Naive thymus-derived CD4-positive, alpha-beta T cell (primary cell): ENCODE measurements around the gene DSCAM. TPM values are rescaled to one million over a fixed set of nuclear protein-coding genes. Genes with fewer than 3 reads are reported as not detected.

ENCODE experiments used
- ATAC-seq: fragments of 150-1000 bp; cut with Tn5 transposase; 2 replicates; pipeline ENCODE4 v1.10.0; 2021; ENCODE audit warnings: mild to moderate bottlenecking, moderate library complexity
- CTCF ChIA-PET: fragments of 350-600 bp; sonication (Branson Sonifier 250); formaldehyde crosslinking; loops from one replicate; lab custom pipeline; 2021; ENCODE audit warnings: antibody characterized with exemption; lab: Charles Lee
- POLR2A ChIA-PET: fragments of 350-600 bp; sonication (Branson Sonifier 250); formaldehyde crosslinking; loops from one replicate; lab custom pipeline; 2021; ENCODE audit warnings: antibody characterized with exemption, inconsistent platforms; lab: Charles Lee
- DNase-seq, 9 donors: peaks; one replicate each; pipeline versions ENCODE4 v3.0.0 to v3.0.0-alpha.2; 2020 to 2022; ENCODE audit warnings: mixed read lengths in 1 of 9
- H3K27ac ChIP-seq: one replicate; pipeline ENCODE4 v1.7.0; 2013; ENCODE audit warnings: mild to moderate bottlenecking, low read depth, low read length, moderate library complexity
- H3K27me3 ChIP-seq, 2 donors: one replicate each; pipeline ENCODE4 v1.7.0; 2013; ENCODE audit warnings: low read length in 2 of 2, mild to moderate bottlenecking in 2 of 2, moderate library complexity in 2 of 2; ENCODE audit not compliant: control insufficient read depth in 2 of 2, insufficient read depth in 2 of 2
- H3K36me3 ChIP-seq, 3 experiments: 1 replicate in 2 of 3; 2 replicates in 1 of 3; pipeline ENCODE4 v1.7.0; 2013; ENCODE audit warnings: low read length in 3 of 3, mild to moderate bottlenecking in 3 of 3, moderate library complexity in 1 of 3; ENCODE audit not compliant: insufficient read depth in 3 of 3, control insufficient read depth in 2 of 3
- H3K4me1 ChIP-seq, 2 donors: one replicate each; pipeline ENCODE4 v1.7.0; 2013; ENCODE audit warnings: low read length in 2 of 2, mild to moderate bottlenecking in 2 of 2, moderate library complexity in 1 of 2; ENCODE audit not compliant: control insufficient read depth in 2 of 2, insufficient read depth in 2 of 2
- H3K4me3 ChIP-seq: 2 replicates; pipeline ENCODE4 v1.7.0; 2013; ENCODE audit warnings: mild to moderate bottlenecking, low read length
- H3K9me3 ChIP-seq, 3 experiments: 1 replicate in 2 of 3; 2 replicates in 1 of 3; pipeline ENCODE4 v1.7.0; 2013; ENCODE audit warnings: low read length in 3 of 3; ENCODE audit not compliant: control insufficient read depth in 2 of 3
- H3K27ac Mint-ChIP-seq, 9 donors: one replicate each; pipeline ENCODE4 v1.8.0; 2020 to 2022; ENCODE audit warnings: mixed read lengths in 9 of 9, mild to moderate bottlenecking in 8 of 9, moderate library complexity in 5 of 9, inconsistent platforms in 2 of 9
- H3K27me3 Mint-ChIP-seq, 5 donors: one replicate each; pipeline ENCODE4 v1.8.0; 2021 to 2022; ENCODE audit warnings: mixed read lengths in 5 of 5, mild to moderate bottlenecking in 1 of 5
- H3K36me3 Mint-ChIP-seq, 5 donors: one replicate each; pipeline ENCODE4 v1.8.0; 2020 to 2022; ENCODE audit warnings: mixed read lengths in 5 of 5, mild to moderate bottlenecking in 3 of 5, inconsistent platforms in 1 of 5
- H3K4me1 Mint-ChIP-seq, 7 donors: one replicate each; pipeline ENCODE4 v1.8.0; 2020 to 2022; ENCODE audit warnings: mixed read lengths in 7 of 7, mild to moderate bottlenecking in 3 of 7, inconsistent platforms in 1 of 7
- H3K4me3 Mint-ChIP-seq, 10 donors: one replicate each; pipeline ENCODE4 v1.8.0; 2020 to 2022; ENCODE audit warnings: mild to moderate bottlenecking in 10 of 10, mixed read lengths in 10 of 10, moderate library complexity in 6 of 10, inconsistent platforms in 2 of 10
- H3K9me3 Mint-ChIP-seq, 11 donors: one replicate each; pipeline ENCODE4 v1.8.0; 2020 to 2022; ENCODE audit warnings: mixed read lengths in 11 of 11, mild to moderate bottlenecking in 4 of 11, inconsistent platforms in 1 of 11, moderate library complexity in 1 of 11
- intact Hi-C, 2 donors: fragments of 100-400 bp; cut with micrococcal nuclease; formaldehyde crosslinking; loops; one replicate each; pipeline ENCODE4 v1.15.1; 2023
- polyA plus RNA-seq, 2 donors: library from polyadenylated mRNA; unstranded; fragments of 300-500 nt; fragmentation: Illumina TruSeq; gene quantifications; one replicate each; pipeline ENCODE4 v1.2.3, GENCODE V29; 2021
- total RNA-seq, 6 experiments: library from RNA in 5 of 6; stranded (reverse) in 5 of 6; gene quantifications; 1 replicate in 5 of 6; 2 replicates in 1 of 6; pipeline ENCODE4 v1.2.3 and lab custom pipeline; 2021 to 2026

The DSCAM gene
- total and polyA plus RNA-seq, 7 experiments from 2014 or later = not detected

DNA sequence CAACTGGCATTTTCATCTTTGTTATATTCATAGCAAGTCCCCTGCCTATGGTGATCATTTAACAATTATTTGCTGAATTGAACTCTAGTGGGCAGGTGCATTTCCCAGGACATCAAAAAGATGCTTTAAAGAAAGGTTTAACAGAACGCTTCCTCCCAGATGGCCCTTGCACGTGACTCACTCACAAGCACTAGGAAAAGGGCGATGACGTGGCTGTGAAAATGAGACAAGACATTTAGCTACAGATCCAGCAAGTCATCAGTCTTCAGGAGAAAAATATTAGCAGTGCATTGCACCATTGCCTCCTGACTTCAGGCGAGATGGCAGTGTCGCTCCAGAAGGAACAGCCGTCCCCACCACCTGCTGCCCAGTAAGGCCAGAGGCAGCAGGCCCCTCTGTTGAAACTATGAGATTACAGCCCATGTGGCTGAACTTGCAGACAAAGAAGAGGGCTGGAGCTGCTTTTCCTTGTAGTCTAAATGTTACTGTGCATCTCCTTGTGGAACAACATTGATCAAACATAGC is 37.2 kb downstream of the DSCAM start:
- H3K4me1 Mint-ChIP-seq = no peaks in the 10 kb centered on the region
- Histone ChIP-seq H3K27me3 (no peaks in the 10 kb centered on the region), H3K4me1 (no peaks in the 10 kb centered on the region), H3K4me3 (no peak overlapping the region), H3K27ac (no peak overlapping the region), H3K36me3 (no peaks in the 10 kb centered on the region), H3K9me3 (no peaks in the 10 kb centered on the region)
- H3K27me3 Mint-ChIP-seq = peaks cover 0 to 17% (median 7%) of the 10 kb centered on the region in 5 donors
- CTCF ChIA-PET = no interaction called here
- no peaks in the 10 kb centered on the region for H3K36me3 Mint-ChIP-seq
- no peak overlapping the region for H3K27ac Mint-ChIP-seq
- intact Hi-C loops = no loop called here
- no peak overlapping the region for H3K4me3 Mint-ChIP-seq
- peaks cover 0 to 16% (median 3%) of the 10 kb centered on the region in 11 donors for H3K9me3 Mint-ChIP-seq
- POLR2A ChIA-PET = no interaction called here
- ATAC-seq (no peak), DNase-seq (no peak)

DNA sequence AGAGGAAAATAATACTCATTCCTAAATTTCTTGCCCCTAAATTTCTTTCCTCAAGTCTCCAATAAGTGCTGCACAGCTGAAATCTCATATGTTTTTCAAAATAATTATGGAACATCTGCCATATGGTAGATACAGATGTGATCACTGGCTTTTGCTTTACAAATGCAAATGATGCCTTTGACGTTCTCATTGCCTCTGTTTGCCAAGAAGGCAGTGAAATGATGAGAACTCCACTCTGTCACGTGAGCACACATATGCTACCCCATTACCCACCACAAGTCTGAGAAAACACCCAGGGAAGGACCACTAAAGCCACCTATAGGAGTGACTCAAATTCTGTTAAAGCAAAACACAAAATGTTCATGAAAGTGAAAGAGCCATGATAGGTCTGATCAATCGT is 43.9 kb downstream of the DSCAM start:
- DNase-seq (no peak), ATAC-seq (no peak)
- peaks cover 0 to 25% (median 5%) of the 10 kb centered on the region in 5 donors for H3K27me3 Mint-ChIP-seq
- no peaks in the 10 kb centered on the region for H3K4me1 Mint-ChIP-seq
- peaks cover 0 to 6% (median 0%) of the 10 kb centered on the region in 5 donors for H3K36me3 Mint-ChIP-seq
- ChIA-PET POLR2A (no interaction called here), CTCF (no interaction called here)
- Histone ChIP-seq H3K27me3 (no peaks in the 10 kb centered on the region), H3K36me3 (no peaks in the 10 kb centered on the region), H3K4me1 (no peaks in the 10 kb centered on the region), H3K4me3 (no peak overlapping the region), H3K9me3 (peaks cover 0 to 8% (median 0%) of the 10 kb centered on the region in 3 experiments), H3K27ac (no peak overlapping the region)
- intact Hi-C loops = no loop called here
- no peak overlapping the region for H3K27ac Mint-ChIP-seq
- peaks cover 11 to 52% (median 31%) of the 10 kb centered on the region in 11 donors for H3K9me3 Mint-ChIP-seq
- H3K4me3 Mint-ChIP-seq = no peak overlapping the region

DNA sequence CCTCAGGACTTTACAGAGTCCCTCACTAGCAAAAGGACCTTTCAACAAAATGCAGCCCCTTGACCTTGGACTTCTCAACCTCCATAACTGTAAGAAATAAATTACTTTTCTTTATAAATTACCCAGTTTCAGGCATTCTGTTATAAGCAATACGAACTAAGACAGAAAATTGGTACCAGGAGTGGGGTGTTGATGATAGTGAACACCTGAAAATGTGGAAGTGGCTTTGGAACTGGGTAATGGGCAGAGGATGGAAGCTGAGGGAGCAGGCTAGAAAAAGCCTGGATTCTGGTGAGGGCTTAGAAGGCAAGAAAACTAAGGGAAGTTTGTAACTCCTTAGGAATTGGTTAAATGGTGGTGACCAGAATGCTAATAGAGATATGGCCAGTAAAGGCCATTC is 46.8 kb downstream of the DSCAM start:
- Mint-ChIP-seq H3K27me3 (peaks cover 0 to 11% (median 5%) of the 10 kb centered on the region in 5 donors), H3K36me3 (peaks cover 0 to 6% (median 0%) of the 10 kb centered on the region in 5 donors), H3K9me3 (peaks cover 10 to 63% (median 26%) of the 10 kb centered on the region in 11 donors), H3K4me1 (no peaks in the 10 kb centered on the region), H3K4me3 (no peak overlapping the region), H3K27ac (no peak overlapping the region)
- intact Hi-C loops = no loop called here
- H3K4me3 ChIP-seq = no peak overlapping the region
- POLR2A ChIA-PET = no interaction called here
- ATAC-seq (no peak), DNase-seq (no peak)
- no peaks in the 10 kb centered on the region for H3K36me3 ChIP-seq
- CTCF ChIA-PET = no interaction called here
- H3K27ac ChIP-seq = no peak overlapping the region
- H3K9me3 ChIP-seq = peaks cover 0 to 8% (median 0%) of the 10 kb centered on the region in 3 experiments
- no peaks in the 10 kb centered on the region for H3K4me1 ChIP-seq
- no peaks in the 10 kb centered on the region for H3K27me3 ChIP-seq

DNA sequence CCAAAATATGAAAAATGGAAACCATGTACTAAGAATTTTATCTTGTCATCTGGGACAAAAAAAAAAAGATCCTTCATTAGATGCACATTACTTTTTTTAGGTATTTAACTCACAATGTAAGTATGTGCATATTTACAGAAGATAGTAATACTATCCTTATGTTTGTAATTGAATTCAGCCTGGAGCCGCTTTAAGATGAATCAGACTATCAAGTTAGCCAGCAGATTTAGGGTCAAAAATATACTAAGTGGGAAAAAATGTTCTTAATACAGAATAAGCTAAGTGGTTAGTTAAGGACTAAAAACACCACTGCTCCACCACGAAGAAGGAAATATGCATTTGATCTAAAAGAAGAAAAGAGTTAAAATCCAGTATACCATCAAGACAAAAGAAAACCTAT is 49.1 kb downstream of the DSCAM start:
- no peak overlapping the region for H3K4me3 ChIP-seq
- Mint-ChIP-seq H3K4me3 (no peak overlapping the region), H3K27me3 (no peaks in the 10 kb centered on the region), H3K27ac (no peak overlapping the region), H3K4me1 (no peaks in the 10 kb centered on the region), H3K36me3 (peaks cover 0 to 3% (median 0%) of the 10 kb centered on the region in 5 donors), H3K9me3 (peaks cover 3 to 55% (median 17%) of the 10 kb centered on the region in 11 donors)
- H3K27me3 ChIP-seq = no peaks in the 10 kb centered on the region
- no peak overlapping the region for H3K27ac ChIP-seq
- no peaks in the 10 kb centered on the region for H3K36me3 ChIP-seq
- ChIA-PET POLR2A (no interaction called here), CTCF (no interaction called here)
- H3K9me3 ChIP-seq = peaks cover 0 to 8% (median 0%) of the 10 kb centered on the region in 3 experiments
- no peaks in the 10 kb centered on the region for H3K4me1 ChIP-seq
- intact Hi-C loops = no loop called here
- DNase-seq (no peak), ATAC-seq (no peak)

DNA sequence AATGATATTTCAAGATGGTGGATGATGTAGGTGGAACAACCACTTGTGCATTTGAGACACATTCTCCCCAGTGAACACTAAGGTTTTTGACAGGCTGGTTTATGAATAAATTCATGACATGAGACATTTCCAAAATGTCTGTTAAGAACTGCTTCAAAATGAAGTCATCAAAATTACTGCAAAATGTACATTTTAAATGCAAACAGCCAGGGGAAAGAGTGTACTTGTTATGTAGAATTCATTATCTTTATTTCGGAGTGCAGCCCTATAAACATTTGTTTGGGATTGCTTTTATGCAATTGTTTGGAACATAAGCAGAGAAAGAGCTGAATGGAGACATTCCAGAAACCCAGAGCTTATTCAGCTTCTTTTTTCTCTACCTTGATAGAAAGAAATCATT is 49.5 kb downstream of the DSCAM start:
- H3K4me3 Mint-ChIP-seq = no peak overlapping the region
- peaks cover 3 to 53% (median 15%) of the 10 kb centered on the region in 11 donors for H3K9me3 Mint-ChIP-seq
- no peak overlapping the region for H3K27ac Mint-ChIP-seq
- H3K4me1 ChIP-seq = no peaks in the 10 kb centered on the region
- no peak overlapping the region for H3K4me3 ChIP-seq
- H3K27me3 Mint-ChIP-seq = no peaks in the 10 kb centered on the region
- POLR2A ChIA-PET = no interaction called here
- peaks cover 0 to 8% (median 0%) of the 10 kb centered on the region in 3 experiments for H3K9me3 ChIP-seq
- no peaks in the 10 kb centered on the region for H3K27me3 ChIP-seq
- ATAC-seq (no peak), DNase-seq (no peak)
- no peaks in the 10 kb centered on the region for H3K36me3 ChIP-seq
- intact Hi-C loops = no loop called here
- H3K36me3 Mint-ChIP-seq = peaks cover 0 to 3% (median 0%) of the 10 kb centered on the region in 5 donors
- H3K4me1 Mint-ChIP-seq = no peaks in the 10 kb centered on the region
- H3K27ac ChIP-seq = no peak overlapping the region
- CTCF ChIA-PET = no interaction called here

DNA sequence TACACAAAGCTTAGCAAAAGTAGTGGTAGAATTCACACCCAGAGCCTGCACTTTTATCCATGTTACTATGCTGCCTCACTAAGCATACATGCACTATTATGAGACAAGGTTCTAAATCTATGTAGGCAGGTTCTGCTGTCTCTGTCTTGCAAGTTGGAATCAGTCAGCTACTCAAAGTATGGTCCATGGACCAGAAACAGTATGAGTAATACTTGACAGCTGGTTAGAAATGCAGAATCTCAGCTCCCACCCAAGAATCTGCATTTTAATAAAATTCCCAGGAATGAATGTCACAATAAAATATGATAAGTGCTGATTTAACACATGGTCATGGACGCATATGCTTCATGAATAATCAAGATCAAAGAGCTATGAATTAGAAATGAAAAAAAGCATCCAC is 50.5 kb downstream of the DSCAM start:
- ATAC-seq = no peak
- H3K27ac Mint-ChIP-seq = no peak overlapping the region
- H3K4me1 ChIP-seq = no peaks in the 10 kb centered on the region
- H3K9me3 ChIP-seq = peaks cover 0 to 8% (median 0%) of the 10 kb centered on the region in 3 experiments
- H3K36me3 Mint-ChIP-seq = peaks cover 0 to 3% (median 0%) of the 10 kb centered on the region in 5 donors
- no peak overlapping the region for H3K4me3 ChIP-seq
- H3K27me3 ChIP-seq = no peaks in the 10 kb centered on the region
- no peak for DNase-seq
- intact Hi-C loops = no loop called here
- H3K27me3 Mint-ChIP-seq = no peaks in the 10 kb centered on the region
- H3K36me3 ChIP-seq = no peaks in the 10 kb centered on the region
- CTCF ChIA-PET = no interaction called here
- peaks cover 0 to 44% (median 13%) of the 10 kb centered on the region in 11 donors for H3K9me3 Mint-ChIP-seq
- no peak overlapping the region for H3K27ac ChIP-seq
- H3K4me1 Mint-ChIP-seq = no peaks in the 10 kb centered on the region
- H3K4me3 Mint-ChIP-seq = no peak overlapping the region
- POLR2A ChIA-PET = no interaction called here

DNA sequence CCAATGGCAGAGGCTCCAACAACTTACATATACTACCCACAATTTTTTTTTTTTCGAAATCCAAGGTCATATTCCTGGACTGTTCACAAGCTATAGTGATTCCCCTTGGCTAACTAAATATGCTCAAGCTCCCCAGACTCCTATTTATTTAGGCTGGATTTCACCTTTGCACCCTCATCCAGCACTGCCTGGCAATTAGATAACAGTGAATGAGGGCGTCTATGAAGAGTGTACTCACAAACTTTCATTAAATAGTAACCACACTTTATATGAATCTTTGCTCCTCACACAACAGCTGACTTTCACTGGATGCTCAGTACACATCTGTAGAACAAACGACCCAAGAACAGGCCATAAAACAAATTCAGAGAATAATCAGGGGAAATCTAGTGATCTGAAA is 51.6 kb downstream of the DSCAM start:
- Histone ChIP-seq H3K4me1 (no peaks in the 10 kb centered on the region), H3K27ac (no peak overlapping the region), H3K27me3 (no peaks in the 10 kb centered on the region), H3K4me3 (no peak overlapping the region), H3K36me3 (no peaks in the 10 kb centered on the region), H3K9me3 (peaks cover 0 to 5% (median 0%) of the 10 kb centered on the region in 3 experiments)
- no peak overlapping the region for H3K4me3 Mint-ChIP-seq
- peaks cover 0 to 3% (median 0%) of the 10 kb centered on the region in 5 donors for H3K36me3 Mint-ChIP-seq
- peaks cover 0 to 35% (median 12%) of the 10 kb centered on the region in 11 donors for H3K9me3 Mint-ChIP-seq
- no peak overlapping the region for H3K27ac Mint-ChIP-seq
- DNase-seq = no peak
- H3K27me3 Mint-ChIP-seq = no peaks in the 10 kb centered on the region
- intact Hi-C loops = no loop called here
- ChIA-PET CTCF (no interaction called here), POLR2A (no interaction called here)
- no peak for ATAC-seq
- no peaks in the 10 kb centered on the region for H3K4me1 Mint-ChIP-seq
